K562 (cell line): ENCODE data around the gene IRAK2. TPM values are rescaled to one million over a fixed set of nuclear protein-coding genes. Genes with fewer than 3 reads are reported as not detected.

Experiments used
- ATAC-seq: fragments of 200-7000 bp; cut with Tn5 transposase; 3 replicates; pipeline ENCODE4 v1.9.1; 2020; ENCODE audit warnings: moderate library complexity
- BruUV-seq: library from RNA; stranded (reverse); fragments of 400-500 nt; replicated peaks from 2 replicates; lab custom pipeline; 2021; lab: Mats Ljungman, UMichigan
- CTCF ChIA-PET: fragments of 300-600 bp; formaldehyde crosslinking; extraction: SDS; loops from one replicate; lab custom pipeline; 2021; ENCODE audit warnings: low intra/inter-chr PET ratio; lab: Yijun Ruan, JAX
- POLR2A ChIA-PET: fragments of 300-600, 350-650 bp; sonication (Branson Sonifier 250); formaldehyde crosslinking; extraction: SDS; loops from one replicate; lab custom pipeline; 2021; ENCODE audit warnings: antibody characterized with exemption, inconsistent platforms; lab: Yijun Ruan, JAX
- DNase-seq, 4 experiments: peaks; one replicate each; pipeline versions ENCODE4 v3.0.0 to v3.0.0-alpha.2; 2011 to 2018; ENCODE audit warnings: low spot score in 3 of 4, mixed read lengths in 3 of 4; ENCODE audit errors: extremely low read depth in 1 of 4
- FAIRE-seq: peaks from 2 replicates; lab custom pipeline; 2011; peaks lifted over from hg19 to GRCh38; lab: Jason Lieb, UNC
- H2AFZ ChIP-seq: 2 replicates; pipeline ENCODE4 v1.6.0; 2011; ENCODE audit warnings: low read depth, low read length, control low read depth, inconsistent platforms
- H3K27ac ChIP-seq: fragments of 200-600 bp; 3 replicates; pipeline ENCODE4 v1.8.0; 2011; ENCODE audit warnings: low read depth, mild to moderate bottlenecking, control low read depth, inconsistent platforms, low read length, moderate library complexity, mixed read lengths; ENCODE audit errors: extremely low read depth
- H3K27me3 ChIP-seq, 2 experiments: fragments of 300-600 bp in 1 of 2; 2 replicates in 1 of 2; 3 replicates in 1 of 2; pipeline versions ENCODE4 v1.6.0 to v1.8.0; 2011; ENCODE audit warnings: inconsistent platforms in 2 of 2, low read length in 2 of 2, mild to moderate bottlenecking in 1 of 2, mixed read lengths in 1 of 2, moderate library complexity in 1 of 2; ENCODE audit not compliant: control insufficient read depth in 2 of 2, insufficient read depth in 2 of 2
- H3K36me3 ChIP-seq: fragments of 300-600 bp; 3 replicates; pipeline ENCODE4 v1.8.0; 2011; ENCODE audit warnings: mild to moderate bottlenecking, low read length, inconsistent platforms; ENCODE audit not compliant: control insufficient read depth, insufficient read depth
- H3K4me1 ChIP-seq, 2 experiments: fragments of 200-600 bp in 1 of 2; replicated peaks in 1 of 2; 2 replicates in 1 of 2; 3 replicates in 1 of 2; pipeline versions ENCODE4 v1.5.1 to v1.8.0; 2011; ENCODE audit warnings: inconsistent platforms in 2 of 2, low read length in 2 of 2, mild to moderate bottlenecking in 1 of 2, mixed read lengths in 1 of 2, moderate library complexity in 1 of 2; ENCODE audit not compliant: control insufficient read depth in 2 of 2, insufficient read depth in 2 of 2
- H3K4me2 ChIP-seq: 2 replicates; pipeline ENCODE4 v1.6.1; 2011; ENCODE audit warnings: low read length, control low read depth, inconsistent platforms, mixed read lengths; ENCODE audit not compliant: insufficient read depth
- H3K4me3 ChIP-seq: fragments of 200-600 bp; sonication (generic), shearing (Covaris generic); 2 replicates; pipeline ENCODE4 v1.5.1; 2016; ENCODE audit warnings: control low read depth, inconsistent platforms
- H3K79me2 ChIP-seq: fragments of 200-600 bp; 3 replicates; pipeline ENCODE4 v1.8.0; 2011; ENCODE audit warnings: low read length, inconsistent platforms; ENCODE audit not compliant: control insufficient read depth, insufficient read depth
- H3K9ac ChIP-seq, 2 experiments: 2 replicates each; pipeline versions ENCODE4 v1.6.0 to v1.6.1; 2011; ENCODE audit warnings: low read depth in 2 of 2, low read length in 2 of 2, control low read depth in 1 of 2, inconsistent platforms in 1 of 2, mild to moderate bottlenecking in 1 of 2, mixed read lengths in 1 of 2; ENCODE audit not compliant: insufficient read depth in 1 of 2
- H3K9me1 ChIP-seq: one replicate; pipeline ENCODE4 v1.6.0; 2011; ENCODE audit warnings: inconsistent platforms, mild to moderate bottlenecking, low read length, moderate library complexity; ENCODE audit not compliant: control insufficient read depth, insufficient read depth
- H3K9me3 ChIP-seq: replicated peaks from 2 replicates; pipeline ENCODE4 v1.5.1; 2011; ENCODE audit warnings: low read depth, low read length, inconsistent platforms; ENCODE audit not compliant: control insufficient read depth, insufficient read depth
- H4K20me1 ChIP-seq: replicated peaks from 2 replicates; pipeline ENCODE4 v1.6.1; 2011; ENCODE audit warnings: low read length, inconsistent platforms, mixed read lengths; ENCODE audit not compliant: control insufficient read depth, insufficient read depth
- POLR2AphosphoS5 ChIP-seq: IDR thresholded peaks from 2 replicates; pipeline ENCODE4 v1.6.1; 2011; ENCODE audit warnings: mild to moderate bottlenecking, low read depth, low read length, moderate library complexity; ENCODE audit not compliant: control insufficient read depth, insufficient read depth
- POLR2G ChIP-seq: fragments of 200-400 bp; formaldehyde crosslinking; IDR thresholded peaks from 2 replicates; pipeline ENCODE4 v1.6.1; 2017; ENCODE audit warnings: low read depth, mild to moderate bottlenecking, antibody characterized with exemption, low read length, moderate library complexity
- SP2 ChIP-seq: IDR thresholded peaks from 2 replicates; pipeline ENCODE4 v1.6.1; 2011; ENCODE audit warnings: mild to moderate bottlenecking, low read depth, low read length, moderate library complexity; ENCODE audit not compliant: poor library complexity, severe bottlenecking; ENCODE audit errors: extremely low read depth
- ZBTB8A ChIP-seq: fragments of 450-650 bp; IDR thresholded peaks from 2 replicates; pipeline ENCODE4 v1.6.1; 2018; ENCODE audit warnings: mild to moderate bottlenecking, moderate library complexity; ENCODE audit not compliant: partially characterized antibody
- WGBS: fragments of 100-300 bp; shearing (Covaris generic); methylation state at CpG from one replicate; pipeline ENCODE4 v1.1.6; 2016; ENCODE audit warnings: low coverage, mixed read lengths; ENCODE audit not compliant: insufficient coverage; ENCODE audit errors: missing lambda C conversion rate; 5-methylcytosine and 5-hydroxymethylcytosine counted together
- in situ Hi-C: fragments of 300-500 bp; cut with MboI; formaldehyde crosslinking; loops from 4 replicates; pipeline ENCODE4 v1.15.0; 2018; ENCODE audit warnings: inconsistent platforms, mixed read lengths
- intact Hi-C: fragments of 100-400 bp; cut with micrococcal nuclease; formaldehyde crosslinking; loops from 2 replicates; pipeline ENCODE4 v1.14.2; 2022
- polyA plus RNA-seq, 8 experiments: library from polyadenylated mRNA; depleted of rRNA in 4 of 8; stranded (reverse) in 5 of 8; unstranded in 3 of 8; fragments of >200 nt; fragmentation: Nextera tagmentation in 2 of 8; fragmentation: Illumina TruSeq in 1 of 8; extraction: Ambion mirVana in 2 of 8; extraction: Trizol in 1 of 8; gene quantifications; 2 replicates each; pipeline versions ENCODE4 v1.2.1 to v1.2.3, GENCODE V29; 2011 to 2014; ENCODE audit warnings: inconsistent platforms in 1 of 8, missing spikeins in 1 of 8
- total RNA-seq, 7 experiments: library from RNA; depleted of rRNA in 6 of 7; stranded (reverse); fragments of >200 nt in 6 of 7; fragmentation: Illumina TruSeq in 2 of 7; extraction: Trizol in 2 of 7; gene quantifications; 2 replicates each; pipeline versions ENCODE4 v1.2.1 to v1.2.3, GENCODE V29; 2011 to 2021; ENCODE audit warnings: low replicate concordance in 1 of 7

IRAK2 gene
- total and polyA plus RNA-seq, 9 of the 15 experiments (the other 6 are each of a cell fraction or from before 2014, with no cell fraction given): 0.42 to 4.4 (median 2.7) TPM

DNA sequence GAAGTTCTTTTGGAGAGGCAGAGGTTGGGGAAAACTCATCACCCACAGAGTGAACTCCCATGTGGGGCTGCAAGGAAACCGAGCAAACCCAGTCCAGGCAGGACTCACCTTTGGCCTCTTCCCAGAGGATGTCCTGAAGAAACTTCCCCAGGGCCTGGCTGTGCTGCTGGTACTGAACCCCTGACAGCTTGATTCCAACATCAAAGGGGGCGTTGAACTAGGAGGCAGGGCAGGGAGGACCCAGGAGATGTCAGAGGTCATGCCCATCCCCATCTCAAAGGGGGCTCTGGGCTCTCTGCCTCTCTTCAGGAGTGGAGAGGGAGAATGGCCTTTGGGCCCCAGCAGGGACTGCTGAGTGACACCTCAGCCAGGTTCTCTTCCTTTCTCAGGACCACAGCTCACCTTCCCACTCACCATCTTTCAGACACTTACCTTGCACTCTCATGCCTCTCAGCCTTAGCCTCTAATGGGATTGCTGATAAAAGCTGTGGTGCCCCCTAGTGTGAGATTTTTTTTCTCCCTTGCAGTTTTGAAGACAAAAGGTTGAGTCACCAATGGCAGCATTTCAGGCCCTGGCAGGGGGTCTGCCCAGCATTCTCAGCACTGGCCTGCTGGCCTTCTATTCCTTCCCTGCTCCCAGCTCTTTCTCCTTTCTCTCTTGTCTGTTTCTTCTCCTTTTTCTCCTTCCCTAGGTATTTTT is 122.0 kb downstream of the IRAK2 start:
- no peak overlapping the region for H3K9ac ChIP-seq
- no peak overlapping the region for H3K4me3 ChIP-seq
- no peak overlapping the region for H3K27ac ChIP-seq
- H3K79me2 ChIP-seq: no peaks in the 10 kb centered on the region
- CTCF ChIA-PET: no interaction called here
- H2AFZ ChIP-seq: no peak overlapping the region
- DNase-seq (no peak), ATAC-seq (no peak), FAIRE-seq (no peak)
- in situ Hi-C loops (no loop called here), intact Hi-C loops (no loop called here)
- no peak overlapping the region for H3K4me2 ChIP-seq
- TF ChIP-seq POLR2AphosphoS5: 0 out of 2 replicates have a peak, but pooled peaks have one; percentile 16
- TF ChIP-seq ZBTB8A: no peak
- H4K20me1 ChIP-seq: no peaks in the 10 kb centered on the region
- peaks cover 42% of the 10 kb centered on the region; the same call in 2 of the 3 replicates for H3K36me3 ChIP-seq
- WGBS: 61% methylated on average over 2 of the region's 2 CpGs
- H3K9me3 ChIP-seq: no peaks in the 10 kb centered on the region
- H3K4me1 ChIP-seq: peaks cover 0 to 3% of the 10 kb centered on the region in 2 experiments; a peak in 2 of 5 replicates
- no peaks in the 10 kb centered on the region for H3K9me1 ChIP-seq
- POLR2A ChIA-PET: interaction anchor here (0.6 to 1.6 kb wide), 6 partner anchors 10 to 51 kb away, joined by 3 to 6 read pairs (median 4); no protein-coding TSS in a partner anchor
- no peaks in the 10 kb centered on the region for H3K27me3 ChIP-seq
- no TSS peak for BruUV-seq

- Histone ChIP-seq H3K9me3 (no peaks in the 10 kb centered on the region), H4K20me1 (no peaks in the 10 kb centered on the region), H2AFZ (no peak overlapping the region)
- intact Hi-C loops: no loop called here
- CTCF ChIA-PET: no interaction called here
- no peak for FAIRE-seq
- WGBS: 85% methylated on average over 12 of the region's 12 CpGs
- BruUV-seq: no TSS peak
- TF ChIP-seq SP2: no peak
- peak; percentile 36; the same call in 1 of the 2 replicates for TF ChIP-seq POLR2G
- TF ChIP-seq, all 486 proteins: peak for 1
- Histone ChIP-seq H3K27me3 (no peaks in the 10 kb centered on the region), H3K9me1 (no peaks in the 10 kb centered on the region), H3K79me2 (no peaks in the 10 kb centered on the region), H3K27ac (no peak overlapping the region), H3K9ac (0 out of 4 replicates have a peak overlapping the region, but pooled peaks of 1 of the 2 experiments have one; percentile 3), H3K36me3 (peaks cover 36% of the 10 kb centered on the region; the same call in 2 of the 3 replicates), H3K4me1 (peaks cover 8 to 11% of the 10 kb centered on the region in 2 experiments), H3K4me2 (no peak overlapping the region), H3K4me3 (no peak overlapping the region)
- ATAC-seq (no peak), DNase-seq (no peak)
- in situ Hi-C loops: no loop called here
- POLR2A ChIA-PET: interaction anchor here (0.6 to 2.6 kb wide), 3 partner anchors 11 to 497 kb away, joined by 3 to 11 read pairs (median 3); partner anchors contain the start of gene SEC13
Measured at GRCh38 chr3:10287936-10288574, 123.3 kb downstream of the IRAK2 start.
